ENCODE results near the gene FBL. TPM values are rescaled to one million over a fixed set of nuclear protein-coding genes. Genes with fewer than 3 reads are reported as not detected.

Gene FBL
- total RNA-seq, 4 donors from 2014 or later: 184 to 226 (median 193) TPM

GRCh38 chr19:39870171-39870971 is 24.2 kb upstream of the FBL start:
- H3K4me1 ChIP-seq: no peaks in the 10 kb centered on the region
- 48 to 80% methylated on average over 4 to 8 of the region's 16 CpGs for WGBS, 2 donors
- TF ChIP-seq POLR2A (IDR thresholded peaks at IDR 0.05): no peak
- no peak for TF ChIP-seq CTCF (IDR thresholded peaks at IDR 0.05)
- no peak overlapping the region for H3K27ac ChIP-seq
- DNase-seq: no peak
- no peak overlapping the region for H3K4me3 ChIP-seq
- intact Hi-C loops (cut with DNase I): no loop called here
- no peaks in the 10 kb centered on the region for H3K9me3 ChIP-seq
- no peaks in the 10 kb centered on the region for H3K36me3 ChIP-seq
- peaks cover 0 to 2% (median 0%) of the 10 kb centered on the region in 4 donors for H3K27me3 ChIP-seq

GRCh38 chr19:39867952-39868351 is 21.8 kb upstream of the FBL start:
- Histone ChIP-seq H3K27ac (no peak overlapping the region), H3K4me3 (no peak overlapping the region), H3K9me3 (no peaks in the 10 kb centered on the region), H3K4me1 (no peaks in the 10 kb centered on the region), H3K36me3 (no peaks in the 10 kb centered on the region), H3K27me3 (no peaks in the 10 kb centered on the region)
- 84 to 89% methylated on average over 6 of the region's 6 CpGs for WGBS, 2 donors
- TF ChIP-seq POLR2A (IDR thresholded peaks at IDR 0.05): no peak
- TF ChIP-seq CTCF (IDR thresholded peaks at IDR 0.05): no peak
- intact Hi-C loops (cut with DNase I): no loop called here
- DNase-seq: no peak

GRCh38 chr19:39867133-39867532 is 21.0 kb upstream of the FBL start:
- 90 to 92% methylated on average over 2 of the region's 2 CpGs for WGBS, 2 donors
- Histone ChIP-seq H3K36me3 (no peaks in the 10 kb centered on the region), H3K4me3 (no peak overlapping the region), H3K27me3 (no peaks in the 10 kb centered on the region), H3K4me1 (no peaks in the 10 kb centered on the region), H3K27ac (no peak overlapping the region), H3K9me3 (no peaks in the 10 kb centered on the region)
- intact Hi-C loops (cut with DNase I): no loop called here
- DNase-seq: no peak
- TF ChIP-seq POLR2A (IDR thresholded peaks at IDR 0.05) (no peak), CTCF (IDR thresholded peaks at IDR 0.05) (no peak)

GRCh38 chr19:39865953-39866352 is 19.8 kb upstream of the FBL start:
- Histone ChIP-seq H3K27me3 (no peaks in the 10 kb centered on the region), H3K4me3 (no peak overlapping the region), H3K27ac (no peak overlapping the region), H3K9me3 (no peaks in the 10 kb centered on the region), H3K36me3 (no peaks in the 10 kb centered on the region), H3K4me1 (no peaks in the 10 kb centered on the region)
- 86 to 90% methylated on average over 5 of the region's 5 CpGs for WGBS, 2 donors
- intact Hi-C loops (cut with DNase I): no loop called here
- no peak for DNase-seq
- no peak for TF ChIP-seq CTCF (IDR thresholded peaks at IDR 0.05)
- TF ChIP-seq POLR2A (IDR thresholded peaks at IDR 0.05): no peak

GRCh38 chr19:39865186-39865585 is 19.0 kb upstream of the FBL start:
- no peaks in the 10 kb centered on the region for H3K4me1 ChIP-seq
- intact Hi-C loops (cut with DNase I): no loop called here
- H3K27me3 ChIP-seq: no peaks in the 10 kb centered on the region
- no peak overlapping the region for H3K27ac ChIP-seq
- no peaks in the 10 kb centered on the region for H3K36me3 ChIP-seq
- no peak overlapping the region for H3K4me3 ChIP-seq
- 88 to 89% methylated on average over 2 of the region's 2 CpGs for WGBS, 2 donors
- no peaks in the 10 kb centered on the region for H3K9me3 ChIP-seq
- DNase-seq: no peak
- TF ChIP-seq POLR2A (IDR thresholded peaks at IDR 0.05): no peak

Measured in esophagus squamous epithelium (tissue), 5 donors.